Measurements from ENCODE around the gene ZBTB7C. TPM values are rescaled to one million over a fixed set of nuclear protein-coding genes. Genes with fewer than 3 reads are reported as not detected.

Gene ZBTB7C
- total RNA-seq, 1 donor from 2014 or later, result 7.4 TPM

- H3K27ac Mint-ChIP-seq, result peak overlapping the region; percentile 77
- no peaks in the 10 kb centered on the region for H3K36me3 Mint-ChIP-seq
- TF ChIP-seq CTCF (IDR thresholded peaks at IDR 0.05; ENCODE audit: unreplicated experiment), result no peak
- DNase-seq (ENCODE audit: low spot score in 2 of 2, unreplicated experiment in 2 of 2), result no peak
- peak overlapping the region; percentile 69 for H3K4me3 Mint-ChIP-seq
- no peaks in the 10 kb centered on the region for H3K9me3 Mint-ChIP-seq
- H3K27me3 Mint-ChIP-seq (ENCODE audit: low read depth), result peaks cover 62% of the 10 kb centered on the region
- peaks cover 57% of the 10 kb centered on the region for H3K4me1 Mint-ChIP-seq
Measured at GRCh38 chr18:48137374-48138081, 271.7 kb downstream of the ZBTB7C start.

- Mint-ChIP-seq H3K36me3 (no peaks in the 10 kb centered on the region), H3K9me3 (no peaks in the 10 kb centered on the region)
Measured at GRCh38 chr18:48136827-48137373, 272.3 kb downstream of the ZBTB7C start.

GRCh38 chr18:48136051-48136826 lies 272.9 kb downstream of the ZBTB7C start:
- Mint-ChIP-seq H3K4me1 (peaks cover 57% of the 10 kb centered on the region), H3K9me3 (no peaks in the 10 kb centered on the region), H3K27ac (no peak overlapping the region), H3K27me3 (ENCODE audit: low read depth) (peaks cover 62% of the 10 kb centered on the region), H3K4me3 (peak overlapping the region; percentile 76), H3K36me3 (no peaks in the 10 kb centered on the region)
- DNase-seq (ENCODE audit: low spot score in 2 of 2, unreplicated experiment in 2 of 2), result peak in 1 of 2 experiments; percentile 53
- no peak for TF ChIP-seq CTCF (IDR thresholded peaks at IDR 0.05; ENCODE audit: unreplicated experiment)

More at GRCh38 chr18:48136827-48137373, 272.3 kb downstream of the ZBTB7C start:
- H3K27me3 Mint-ChIP-seq (ENCODE audit: low read depth), result peaks cover 62% of the 10 kb centered on the region
- peak in 1 of 2 experiments; percentile 62 for DNase-seq (ENCODE audit: low spot score in 2 of 2, unreplicated experiment in 2 of 2)
- no peak for TF ChIP-seq CTCF (IDR thresholded peaks at IDR 0.05; ENCODE audit: unreplicated experiment)
- H3K4me1 Mint-ChIP-seq, result peaks cover 57% of the 10 kb centered on the region
- H3K27ac Mint-ChIP-seq, result peak overlapping the region; percentile 77
- H3K4me3 Mint-ChIP-seq, result peak overlapping the region; percentile 76

- peak overlapping the region; percentile 76 for H3K4me3 Mint-ChIP-seq
- no peaks in the 10 kb centered on the region for H3K9me3 Mint-ChIP-seq
- peaks cover 57% of the 10 kb centered on the region for H3K4me1 Mint-ChIP-seq
- TF ChIP-seq CTCF (IDR thresholded peaks at IDR 0.05; ENCODE audit: unreplicated experiment), result no peak
- peaks cover 56% of the 10 kb centered on the region for H3K27me3 Mint-ChIP-seq (ENCODE audit: low read depth)
- no peak for DNase-seq (ENCODE audit: low spot score in 2 of 2, unreplicated experiment in 2 of 2)
- H3K27ac Mint-ChIP-seq, result peak overlapping the region; percentile 25
- H3K36me3 Mint-ChIP-seq, result no peaks in the 10 kb centered on the region
Measured at GRCh38 chr18:48135436-48135966, 273.7 kb downstream of the ZBTB7C start.

GRCh38 chr18:48134609-48135008 lies 274.6 kb downstream of the ZBTB7C start:
- Mint-ChIP-seq H3K4me3 (peak overlapping the region; percentile 27), H3K4me1 (peaks cover 59% of the 10 kb centered on the region), H3K9me3 (no peaks in the 10 kb centered on the region), H3K27ac (peak overlapping the region; percentile 18), H3K27me3 (ENCODE audit: low read depth) (peaks cover 55% of the 10 kb centered on the region), H3K36me3 (no peaks in the 10 kb centered on the region)
- no peak for DNase-seq (ENCODE audit: low spot score in 2 of 2, unreplicated experiment in 2 of 2)
- no peak for TF ChIP-seq CTCF (IDR thresholded peaks at IDR 0.05; ENCODE audit: unreplicated experiment)

Measured in mesothelial cell of epicardium (in vitro differentiated cells).